GM19467 (cell line): ENCODE measurements around the gene LARP1.
"Not testable (repeated sequence)": the region's sequence is repeated elsewhere in the genome, so short reads cannot be mapped to it uniquely, and the experiment has no call there.

Experiments used
- ATAC-seq: cut with Tn5 transposase; IDR thresholded peaks from one replicate; pipeline ENCODE4 v1.9.1; 2021; ENCODE audit warnings: mild to moderate bottlenecking, moderate library complexity; ENCODE audit not compliant: unreplicated experiment

The LARP1 gene

GRCh38 chr5:154820383-154820782, 65.2 kb downstream of the LARP1 start:
- ATAC-seq: no peak

GRCh38 chr5:154822896-154823295, 67.7 kb downstream of the LARP1 start:
- ATAC-seq: not testable (repeated sequence)

- ATAC-seq: no peak
Measured at GRCh38 chr5:154823605-154824004, 68.4 kb downstream of the LARP1 start.

- ATAC-seq: no peak
Measured at GRCh38 chr5:154824070-154824469, 68.9 kb downstream of the LARP1 start.

- no peak for ATAC-seq
Measured at GRCh38 chr5:154829181-154829588, 74.0 kb downstream of the LARP1 start.

- ATAC-seq: no peak
Measured at GRCh38 chr5:154829589-154830218, 74.5 kb downstream of the LARP1 start.

- ATAC-seq: no peak
Measured at GRCh38 chr5:154830219-154830595, 75.0 kb downstream of the LARP1 start.

GRCh38 chr5:154830596-154830995, 75.4 kb downstream of the LARP1 start:
- ATAC-seq: no peak

GRCh38 chr5:154831451-154831850, 76.3 kb downstream of the LARP1 start:
- no peak for ATAC-seq

- ATAC-seq: not testable (repeated sequence)
Measured at GRCh38 chr5:154832804-154833203, 77.6 kb downstream of the LARP1 start.

GRCh38 chr5:154834053-154834452, 78.9 kb downstream of the LARP1 start:
- ATAC-seq: no peak

- not testable (repeated sequence) for ATAC-seq
Measured at GRCh38 chr5:154835701-154836052, 80.5 kb downstream of the LARP1 start.

- no peak for ATAC-seq
Measured at GRCh38 chr5:154836225-154836624, 81.0 kb downstream of the LARP1 start.

- ATAC-seq: no peak
Measured at GRCh38 chr5:154837009-154837901, 82.1 kb downstream of the LARP1 start.

GRCh38 chr5:154840435-154841272, 85.5 kb downstream of the LARP1 start:
- no peak for ATAC-seq

GRCh38 chr5:154841273-154841661, 86.1 kb downstream of the LARP1 start:
- ATAC-seq: no peak

- ATAC-seq: no peak
Measured at GRCh38 chr5:154842689-154843530, 87.7 kb downstream of the LARP1 start.

GRCh38 chr5:154844809-154845208, 89.6 kb downstream of the LARP1 start:
- no peak for ATAC-seq

GRCh38 chr5:154849264-154849785, 94.1 kb downstream of the LARP1 start:
- no peak for ATAC-seq

- no peak for ATAC-seq
Measured at GRCh38 chr5:154849791-154850201, 94.6 kb downstream of the LARP1 start.
